ENCODE measurements around the gene PRKD1.

PRKD1 gene

GRCh38 chr14:29908652-29909577 lies 18.7 kb downstream of the PRKD1 start:
- in situ Hi-C loops (cut with MboI; ENCODE audit: low sequenced_read_pairs, unreplicated experiment), result no loop called here
- TF ChIP-seq, protein P1, sequence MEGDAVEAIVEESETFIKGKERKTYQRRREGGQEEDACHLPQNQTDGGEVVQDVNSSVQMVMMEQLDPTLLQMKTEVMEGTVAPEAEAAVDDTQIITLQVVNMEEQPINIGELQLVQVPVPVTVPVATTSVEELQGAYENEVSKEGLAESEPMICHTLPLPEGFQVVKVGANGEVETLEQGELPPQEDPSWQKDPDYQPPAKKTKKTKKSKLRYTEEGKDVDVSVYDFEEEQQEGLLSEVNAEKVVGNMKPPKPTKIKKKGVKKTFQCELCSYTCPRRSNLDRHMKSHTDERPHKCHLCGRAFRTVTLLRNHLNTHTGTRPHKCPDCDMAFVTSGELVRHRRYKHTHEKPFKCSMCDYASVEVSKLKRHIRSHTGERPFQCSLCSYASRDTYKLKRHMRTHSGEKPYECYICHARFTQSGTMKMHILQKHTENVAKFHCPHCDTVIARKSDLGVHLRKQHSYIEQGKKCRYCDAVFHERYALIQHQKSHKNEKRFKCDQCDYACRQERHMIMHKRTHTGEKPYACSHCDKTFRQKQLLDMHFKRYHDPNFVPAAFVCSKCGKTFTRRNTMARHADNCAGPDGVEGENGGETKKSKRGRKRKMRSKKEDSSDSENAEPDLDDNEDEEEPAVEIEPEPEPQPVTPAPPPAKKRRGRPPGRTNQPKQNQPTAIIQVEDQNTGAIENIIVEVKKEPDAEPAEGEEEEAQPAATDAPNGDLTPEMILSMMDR (IDR thresholded peaks at IDR 0.05; ENCODE audit: borderline replicate concordance, control extremely low read depth, extremely low read depth, insufficient read depth, missing control alignments), result no peak
- no peak for DNase-seq (ENCODE audit: low spot score)

DNA sequence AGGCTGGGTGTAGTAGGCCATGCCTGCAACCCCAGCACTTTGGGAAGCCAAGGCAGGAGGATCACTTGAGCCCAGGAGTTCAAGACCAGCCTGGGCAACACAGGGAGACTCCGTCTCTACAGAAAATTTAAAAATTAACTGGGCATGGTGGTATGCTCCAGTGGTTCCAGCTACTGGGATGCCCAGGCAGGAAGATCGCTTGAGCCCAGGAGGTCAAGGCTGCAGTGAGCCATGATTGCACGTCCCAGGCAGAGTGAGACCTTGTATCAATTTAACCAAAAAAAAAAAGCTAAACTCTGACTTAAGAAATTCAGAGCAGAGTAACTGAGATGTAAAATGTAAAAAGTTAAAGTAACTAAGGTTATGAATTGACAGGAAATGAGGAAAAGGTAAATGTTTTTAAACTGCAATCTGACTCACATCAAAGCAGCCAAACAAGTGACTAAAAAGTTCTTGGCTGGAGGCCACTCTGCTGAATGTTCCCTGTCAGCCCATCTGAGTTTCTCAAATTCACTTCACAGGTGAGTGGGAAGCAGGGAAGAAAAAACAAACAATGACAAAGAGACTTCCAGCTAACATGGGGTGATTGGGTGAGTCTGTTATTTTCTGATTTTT lies 21.3 kb downstream of the PRKD1 start:
- TF ChIP-seq, protein P1 (IDR thresholded peaks at IDR 0.05; ENCODE audit: borderline replicate concordance, control extremely low read depth, extremely low read depth, insufficient read depth, missing control alignments), result no peak
- DNase-seq (ENCODE audit: low spot score), result no peak
- in situ Hi-C loops (cut with MboI; ENCODE audit: low sequenced_read_pairs, unreplicated experiment), result no loop called here

GRCh38 chr14:29905543-29905942 lies 22.1 kb downstream of the PRKD1 start:
- TF ChIP-seq, protein P1 (IDR thresholded peaks at IDR 0.05; ENCODE audit: borderline replicate concordance, control extremely low read depth, extremely low read depth, insufficient read depth, missing control alignments), result no peak
- no peak for DNase-seq (ENCODE audit: low spot score)
- in situ Hi-C loops (cut with MboI; ENCODE audit: low sequenced_read_pairs, unreplicated experiment), result no loop called here

DNA sequence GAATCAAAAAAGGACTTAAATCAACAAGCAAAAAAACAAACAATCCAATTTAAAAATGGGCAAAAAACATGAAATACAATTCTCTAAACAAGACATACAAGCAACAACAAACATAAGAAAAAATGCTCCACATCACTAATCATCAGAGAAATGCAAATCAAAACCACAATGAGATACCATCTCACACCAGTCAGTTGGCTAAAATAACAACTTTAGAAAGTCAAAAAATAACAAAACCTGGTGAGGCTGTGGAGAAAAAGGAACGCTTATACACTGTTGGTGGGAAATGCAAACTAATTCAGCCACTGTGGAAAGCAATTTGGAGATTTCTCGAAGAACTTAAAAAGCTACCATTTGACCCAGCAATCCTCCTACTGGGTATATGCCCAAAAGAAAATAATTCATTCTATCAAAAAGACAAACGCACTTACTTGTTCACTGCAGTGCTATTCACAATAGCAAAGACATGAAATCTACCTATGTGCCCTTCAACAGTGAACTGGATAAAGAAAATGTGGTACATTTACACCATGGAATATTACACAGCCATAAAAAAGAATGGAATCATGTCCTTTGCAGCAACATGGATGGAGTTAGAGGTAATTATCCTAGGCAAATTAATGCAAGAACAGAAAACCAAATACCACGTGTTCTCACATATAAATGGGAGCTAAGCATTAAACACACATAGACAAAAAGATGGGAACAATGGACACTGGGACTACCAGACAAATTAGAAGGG lies 26.9 kb downstream of the PRKD1 start:
- in situ Hi-C loops (cut with MboI; ENCODE audit: low sequenced_read_pairs, unreplicated experiment), result no loop called here
- TF ChIP-seq, protein P1 (IDR thresholded peaks at IDR 0.05; ENCODE audit: borderline replicate concordance, control extremely low read depth, extremely low read depth, insufficient read depth, missing control alignments), result no peak
- no peak for DNase-seq (ENCODE audit: low spot score)

- TF ChIP-seq, protein P1 (IDR thresholded peaks at IDR 0.05; ENCODE audit: borderline replicate concordance, control extremely low read depth, extremely low read depth, insufficient read depth, missing control alignments), result no peak
- in situ Hi-C loops (cut with MboI; ENCODE audit: low sequenced_read_pairs, unreplicated experiment), result no loop called here
- DNase-seq (ENCODE audit: low spot score), result no peak
Measured at GRCh38 chr14:29898470-29898869, 29.2 kb downstream of the PRKD1 start.

GRCh38 chr14:29897181-29897580 lies 30.5 kb downstream of the PRKD1 start:
- in situ Hi-C loops (cut with MboI; ENCODE audit: low sequenced_read_pairs, unreplicated experiment), result no loop called here
- TF ChIP-seq, protein P1 (IDR thresholded peaks at IDR 0.05; ENCODE audit: borderline replicate concordance, control extremely low read depth, extremely low read depth, insufficient read depth, missing control alignments), result no peak
- no peak for DNase-seq (ENCODE audit: low spot score)

All from GM13976 (cell line).